Activated CD8-positive, alpha-beta memory T cell treated with anti-CD3 and anti-CD28 coated beads, Interleukin-2, amount 50 U/mL, for 48 hours (primary cell): ENCODE measurements around the gene MYO1H.

ENCODE experiments used
- DNase-seq: peaks from one replicate; pipeline ENCODE4 v3.0.0-alpha.2; 2020

Gene MYO1H

DNA sequence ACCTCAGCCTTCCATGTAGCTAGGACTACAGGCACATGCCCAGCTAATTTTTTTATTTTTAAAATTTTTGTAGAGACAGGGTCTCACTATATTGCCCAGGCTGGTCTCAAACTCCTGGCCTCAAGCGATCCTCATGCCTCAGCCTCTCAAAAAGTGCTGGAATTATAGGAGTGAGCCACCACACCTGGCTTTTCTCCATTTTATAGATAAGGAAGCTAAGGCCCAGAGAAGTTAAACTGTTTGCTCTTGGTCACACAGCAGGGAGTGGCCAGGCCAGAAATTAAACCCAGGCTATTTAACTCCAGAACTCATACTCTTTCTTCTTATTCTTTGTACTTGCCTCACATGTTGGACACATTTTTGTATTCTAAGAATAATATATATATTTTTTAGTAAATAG, 146.2 kb downstream of the MYO1H start:
- no peak for DNase-seq

DNA sequence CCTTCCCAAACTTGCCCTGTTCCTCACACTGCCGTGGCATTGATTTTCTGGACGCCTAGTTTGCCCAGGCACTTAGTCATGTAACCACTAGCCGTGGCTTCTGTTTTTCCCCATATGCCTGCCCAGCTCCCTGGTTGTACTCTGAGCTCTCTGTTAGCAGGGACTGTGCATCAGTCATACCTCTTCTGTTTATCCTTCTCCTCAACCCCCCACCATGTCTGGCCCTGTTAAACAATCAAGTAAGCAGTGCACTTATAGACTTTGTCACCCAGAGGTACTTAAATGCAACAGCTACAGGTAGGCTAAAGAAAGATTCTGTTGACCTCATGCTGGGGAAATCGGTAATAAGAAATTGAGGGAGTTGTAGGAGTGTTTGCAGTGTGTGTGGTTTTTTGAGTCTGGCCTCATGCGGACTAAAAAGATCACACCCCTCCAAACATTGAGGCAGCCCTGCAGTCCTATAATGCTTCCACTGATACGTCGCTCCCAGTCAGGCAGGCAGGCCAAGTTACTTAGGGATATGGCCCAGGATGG, 146.7 kb downstream of the MYO1H start:
- DNase-seq, result no peak

DNA sequence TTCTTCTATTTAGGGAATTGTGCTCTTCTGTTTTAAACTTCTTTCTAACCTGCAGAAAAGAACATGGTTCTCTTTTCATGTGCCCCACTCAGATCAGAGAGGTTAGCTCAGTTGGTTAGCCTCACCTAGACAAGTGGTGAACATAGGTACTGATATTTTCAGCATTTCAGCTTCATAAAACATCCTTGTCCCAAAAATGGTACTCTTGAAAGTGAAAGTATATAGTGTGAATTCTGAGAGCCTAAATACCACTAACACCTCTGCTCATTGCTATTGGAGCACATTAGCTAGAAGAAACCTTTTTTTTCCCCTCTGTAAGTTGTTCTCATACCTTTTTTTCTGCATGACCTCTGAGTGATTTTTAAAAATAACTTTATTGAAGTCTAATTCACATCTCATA, 147.3 kb downstream of the MYO1H start:
- DNase-seq, result no peak

DNA sequence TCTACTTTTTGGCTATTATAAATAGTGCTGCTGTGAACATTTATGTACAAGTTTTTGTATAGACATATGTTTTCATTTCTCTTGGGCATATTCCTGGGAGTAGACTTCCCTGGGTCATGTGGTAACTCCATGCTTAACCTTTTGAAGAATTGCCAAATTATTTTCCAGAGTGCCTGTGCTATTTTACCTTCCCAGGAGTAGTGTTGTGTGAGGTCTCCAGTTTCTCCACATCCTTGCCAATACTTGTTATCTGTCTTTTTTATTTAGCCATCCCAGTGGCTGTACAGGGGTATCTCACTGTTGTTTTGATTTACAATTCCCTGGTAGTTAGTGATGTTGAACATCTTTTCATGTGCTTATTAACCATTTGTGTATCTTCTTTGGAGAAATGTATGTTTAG, 148.6 kb downstream of the MYO1H start:
- no peak for DNase-seq

DNA sequence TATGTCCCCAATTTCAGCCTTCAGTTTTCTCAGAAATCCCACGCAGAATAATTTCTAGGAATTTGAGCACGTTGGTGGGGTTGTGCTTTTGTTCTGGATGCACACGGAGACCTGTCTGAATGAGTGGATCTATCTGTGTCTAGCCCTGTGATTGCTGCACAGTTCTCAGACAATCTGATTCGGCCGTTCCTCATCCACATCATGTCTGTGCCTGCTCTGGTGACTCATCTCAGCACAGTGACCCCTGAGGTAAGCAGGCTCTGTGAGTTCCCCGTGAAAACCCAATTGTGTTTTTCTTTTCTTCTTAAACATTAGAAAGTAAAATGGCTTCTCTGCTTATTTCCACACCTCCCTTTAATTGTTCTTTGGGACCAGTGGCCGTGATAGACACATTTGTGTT, 150.0 kb downstream of the MYO1H start:
- DNase-seq, result no peak
